NCI-H2196 (cell line): ENCODE measurements around the gene USP28.
A peak's percentile ranks its signal among the peaks of the same experiment; 100 is the strongest.
"Not testable (repeated sequence)": the region's sequence is repeated elsewhere in the genome, so short reads cannot be mapped to it uniquely, and the experiment has no call there.

Experiments
- DNase-seq: peaks from one replicate; lab custom pipeline; 2025; ENCODE audit not compliant: unreplicated experiment; lab: John Stamatoyannopoulos, UW

The USP28 gene

GRCh38 chr11:113774174-113774503 is 101.2 kb downstream of the USP28 start:
- no peak for DNase-seq

- DNase-seq, result peak; percentile 98
Observed at GRCh38 chr11:113773416-113774173, 101.8 kb downstream of the USP28 start, which contains the start of gene ZW10. TSS of gene ZW10 (minus strand) at chr11:113773692. CDS start at chr11:113773666, 26 bp downstream.

GRCh38 chr11:113773092-113773415 is 102.3 kb downstream of the USP28 start:
- DNase-seq, result no peak

- DNase-seq, result no peak
Observed at GRCh38 chr11:113771964-113772363, 103.4 kb downstream of the USP28 start.

- no peak for DNase-seq
Observed at GRCh38 chr11:113764527-113765219, 110.7 kb downstream of the USP28 start.

GRCh38 chr11:113763040-113763439 is 112.3 kb downstream of the USP28 start:
- not testable (repeated sequence) for DNase-seq

GRCh38 chr11:113760241-113760640 is 115.1 kb downstream of the USP28 start:
- no peak for DNase-seq

GRCh38 chr11:113752932-113753331 is 122.4 kb downstream of the USP28 start:
- DNase-seq, result no peak
